ENCODE measurements around the gene SIX4. TPM values are rescaled to one million over a fixed set of nuclear protein-coding genes. Genes with fewer than 3 reads are reported as not detected.
"Not testable (repeated sequence)": the region's sequence is repeated elsewhere in the genome, so short reads cannot be mapped to it uniquely, and the experiment has no call there.

SIX4 gene
- total RNA-seq, 2 donors from 2014 or later, result 0.17 to 0.19 TPM

DNA sequence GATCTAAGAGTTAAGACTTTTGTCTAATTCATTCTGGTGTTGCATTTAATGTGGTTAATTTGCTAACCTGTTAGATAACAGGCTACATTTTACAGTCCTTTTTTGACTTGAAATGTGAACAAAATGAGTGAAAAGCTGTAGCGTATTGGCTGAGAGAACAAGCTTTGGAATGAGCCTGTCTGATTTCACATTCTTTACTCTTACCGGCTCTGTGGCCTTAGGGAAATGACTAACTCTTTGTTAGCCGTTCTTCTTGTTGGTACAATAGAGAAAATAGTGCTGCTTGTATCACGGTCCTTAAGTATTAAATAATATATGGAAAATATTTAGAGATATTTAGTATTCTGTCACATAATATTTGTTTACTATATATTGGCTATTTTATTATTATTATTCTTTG lies 12.3 kb upstream of the SIX4 start:
- peaks cover 4 to 5% of the 10 kb centered on the region in 2 donors for H3K36me3 Mint-ChIP-seq (ENCODE audit: insufficient read depth in 2 of 2)
- ATAC-seq (replicated peaks in 1 of 2), result no peak
- H3K9me3 Mint-ChIP-seq, result no peaks in the 10 kb centered on the region
- no peak overlapping the region for H3K27ac Mint-ChIP-seq
- H3K4me1 Mint-ChIP-seq (ENCODE audit: low read depth), result peaks cover 32% of the 10 kb centered on the region
- H3K27me3 Mint-ChIP-seq (ENCODE audit: low read depth), result no peaks in the 10 kb centered on the region
- DNase-seq, result no peak
- peak overlapping the region in 1 of 2 donors; percentile 100 for H3K4me3 Mint-ChIP-seq

DNA sequence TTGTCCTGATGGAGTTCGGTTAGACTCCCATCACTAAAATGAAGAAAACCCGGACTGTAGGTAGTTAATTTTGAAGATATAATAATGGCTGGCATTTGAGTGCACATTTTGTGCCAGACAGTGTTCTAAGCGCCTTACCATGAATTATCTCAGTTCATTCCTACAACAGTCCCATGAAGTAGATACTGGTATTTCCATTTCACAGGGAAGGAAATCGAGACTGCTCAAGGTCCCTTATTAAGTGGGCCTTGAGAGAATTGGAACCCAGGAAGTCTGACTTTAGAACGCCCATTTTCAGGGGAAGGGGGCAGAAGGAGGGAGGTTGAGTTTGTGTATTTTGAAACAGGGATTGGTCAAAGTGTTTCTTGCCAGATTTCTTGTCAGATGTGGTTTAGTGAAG lies 11.3 kb upstream of the SIX4 start:
- Mint-ChIP-seq H3K4me1 (ENCODE audit: low read depth) (peaks cover 32% of the 10 kb centered on the region), H3K9me3 (no peaks in the 10 kb centered on the region), H3K27me3 (ENCODE audit: low read depth) (peaks cover 8% of the 10 kb centered on the region), H3K4me3 (peak overlapping the region; percentile 98 to 100), H3K36me3 (ENCODE audit: insufficient read depth in 2 of 2) (peaks cover 3 to 4% of the 10 kb centered on the region in 2 donors), H3K27ac (peak overlapping the region; percentile 99)
- no peak for DNase-seq
- ATAC-seq (replicated peaks in 1 of 2), result peak in 1 of 2 donors; percentile 16

DNA sequence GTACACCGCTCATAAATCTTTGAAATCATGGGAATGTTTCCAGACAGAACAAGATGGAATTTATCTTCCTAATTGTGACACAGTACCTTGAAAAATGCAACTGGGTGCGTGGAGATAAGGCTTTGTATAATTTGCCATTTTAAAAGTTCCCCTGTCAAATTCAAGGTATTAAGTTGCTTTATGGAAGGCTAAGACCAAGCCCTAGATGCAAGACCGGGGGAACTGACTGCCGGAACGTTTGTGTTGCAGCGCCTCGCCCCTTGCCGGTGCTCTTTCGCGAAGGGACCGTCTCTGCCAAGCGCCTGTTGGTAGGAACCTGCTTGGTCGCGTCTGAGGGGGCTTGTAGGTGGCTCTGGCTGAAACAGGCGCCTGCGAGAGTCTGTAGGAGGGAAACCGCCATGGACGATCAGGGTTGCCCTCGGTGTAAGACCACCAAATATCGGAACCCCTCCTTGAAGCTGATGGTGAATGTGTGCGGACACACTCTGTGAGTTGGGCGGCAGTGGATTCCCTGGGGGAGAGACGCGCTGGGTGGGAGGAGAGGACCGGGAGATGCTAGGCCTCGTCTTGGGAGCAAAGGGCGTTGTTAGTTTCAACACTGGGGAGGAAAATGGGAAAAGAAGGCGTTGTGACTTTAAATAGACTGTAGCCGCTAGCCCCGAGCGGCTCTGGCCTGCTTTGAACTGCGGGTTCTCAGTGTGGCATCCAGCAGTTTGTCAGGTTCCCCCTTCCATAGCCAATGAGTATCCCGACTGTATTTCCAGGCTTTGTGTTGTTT lies 10.5 kb upstream of the SIX4 start, which contains the start of gene MNAT1:
TSS of gene MNAT1 (plus strand) at position 297 of the 778 bp plus-strand sequence. CDS start at position 399, 102 bp downstream.
- H3K27me3 Mint-ChIP-seq (ENCODE audit: low read depth), result peaks cover 15% of the 10 kb centered on the region
- peak; percentile 80 to 83 for DNase-seq
- ATAC-seq (replicated peaks in 1 of 2), result peak; percentile 98 to 99
- peak within 1 kb of the TSS; percentile 99 for H3K27ac Mint-ChIP-seq
- no peaks in the 10 kb centered on the region for H3K9me3 Mint-ChIP-seq
- peaks cover 3 to 4% of the 10 kb centered on the region in 2 donors for H3K36me3 Mint-ChIP-seq (ENCODE audit: insufficient read depth in 2 of 2)
- H3K4me3 Mint-ChIP-seq, result peak within 1 kb of the TSS; percentile 98 to 100
- peaks cover 32% of the 10 kb centered on the region for H3K4me1 Mint-ChIP-seq (ENCODE audit: low read depth)

DNA sequence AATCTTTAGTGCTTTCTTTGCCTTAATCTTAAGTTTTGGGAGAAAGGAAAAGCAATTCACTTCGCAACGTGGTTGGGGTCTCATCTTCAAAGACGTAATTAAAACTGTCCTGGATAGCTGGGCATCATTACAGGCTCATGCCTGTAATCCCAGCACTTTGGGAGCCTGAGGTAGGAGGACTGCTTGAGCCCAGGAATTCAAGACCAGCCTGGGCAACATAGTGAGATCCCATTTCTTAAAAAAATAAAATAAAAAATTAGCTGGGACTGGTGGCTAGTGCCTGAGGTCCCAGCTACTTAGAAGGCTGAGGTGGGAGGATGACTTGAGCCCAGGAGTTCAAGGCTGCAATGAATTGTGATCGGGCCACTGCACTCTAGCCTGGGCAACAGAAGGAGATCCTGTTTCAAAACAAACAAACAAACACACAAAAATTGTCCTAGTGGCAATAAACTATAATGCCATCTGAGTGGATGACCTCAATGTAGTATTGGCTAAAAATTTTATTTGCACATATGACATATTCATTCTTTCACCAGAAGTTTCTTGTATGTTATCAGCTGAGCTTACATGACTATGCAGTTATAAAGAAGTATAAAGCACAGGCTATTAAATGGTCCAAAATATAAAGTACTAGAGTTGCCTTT lies 8.8 kb upstream of the SIX4 start:
- Mint-ChIP-seq H3K27ac (no peak overlapping the region), H3K27me3 (ENCODE audit: low read depth) (peaks cover 32% of the 10 kb centered on the region), H3K36me3 (ENCODE audit: insufficient read depth in 2 of 2) (peaks cover 3 to 4% of the 10 kb centered on the region in 2 donors), H3K4me3 (no peak overlapping the region), H3K9me3 (no peaks in the 10 kb centered on the region), H3K4me1 (ENCODE audit: low read depth) (peaks cover 21% of the 10 kb centered on the region)
- DNase-seq (no peak), ATAC-seq (replicated peaks in 1 of 2) (no peak)

DNA sequence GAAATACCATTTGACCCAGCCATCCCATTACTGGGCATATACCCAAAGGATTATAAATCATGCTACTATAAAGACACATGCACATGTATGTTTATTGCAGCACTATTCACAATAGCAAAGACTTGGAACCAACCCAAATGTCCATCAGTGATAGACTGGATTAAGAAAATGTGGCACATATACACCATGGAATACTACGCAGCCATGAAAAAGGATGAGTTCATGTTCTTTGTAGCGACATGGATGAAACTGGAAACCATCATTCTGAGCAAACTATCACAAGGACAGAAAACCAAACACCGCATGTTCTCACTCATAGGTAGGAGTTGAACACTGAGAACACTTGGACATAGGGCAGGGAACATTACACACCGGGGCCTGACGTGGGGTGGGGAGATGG lies 7.1 kb upstream of the SIX4 start:
- not testable (repeated sequence) for H3K27ac Mint-ChIP-seq; H3K9me3 Mint-ChIP-seq; H3K4me3 Mint-ChIP-seq; H3K36me3 Mint-ChIP-seq (ENCODE audit: insufficient read depth in 2 of 2); DNase-seq; ATAC-seq (replicated peaks in 1 of 2)
- peaks cover 44% of the 10 kb centered on the region for H3K27me3 Mint-ChIP-seq (ENCODE audit: low read depth)
- H3K4me1 Mint-ChIP-seq (ENCODE audit: low read depth), result peaks cover 21% of the 10 kb centered on the region

DNA sequence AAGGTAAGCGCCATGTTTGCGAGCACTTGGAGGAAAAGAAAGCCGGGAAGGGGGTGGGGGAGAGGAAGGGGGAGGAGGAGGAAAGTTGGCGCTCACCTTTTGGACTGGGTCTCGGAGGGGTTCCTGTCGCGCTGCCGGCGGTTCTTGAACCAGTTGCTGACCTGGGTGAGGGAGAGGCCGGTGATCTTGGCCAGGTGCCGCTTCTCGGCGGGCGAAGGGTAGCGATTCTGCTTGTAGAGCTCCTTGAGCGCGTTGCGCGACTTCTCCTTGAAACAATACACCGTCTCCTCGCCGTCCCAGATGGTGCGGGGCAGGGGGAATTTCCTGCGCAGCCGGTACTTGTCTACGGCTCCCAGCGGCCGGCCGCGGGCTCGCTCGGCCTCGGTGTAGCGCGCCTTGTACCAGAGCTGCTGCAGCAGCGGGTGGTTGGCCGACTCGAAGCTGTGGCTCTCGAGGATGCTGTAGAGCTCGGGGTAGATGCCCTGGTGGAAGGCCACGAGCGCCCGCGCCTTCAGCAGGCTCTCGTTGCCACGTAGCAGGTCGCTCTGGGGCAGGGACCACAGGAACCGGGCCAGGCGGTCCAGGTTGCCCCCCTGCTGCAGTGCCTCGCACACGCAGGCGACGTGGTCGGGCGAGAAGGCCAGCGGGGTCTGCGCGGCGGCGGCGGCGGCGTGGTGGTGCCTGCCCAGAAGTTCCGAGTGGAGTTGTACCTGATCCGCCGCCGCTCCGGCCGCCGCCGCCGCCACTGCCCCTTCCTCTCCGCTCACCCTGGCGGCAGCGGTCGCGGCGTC lies 840 bp downstream of the SIX4 start:
- H3K27ac Mint-ChIP-seq, result no peak overlapping the region
- ATAC-seq (replicated peaks in 1 of 2) (peak; percentile 51 to 52), DNase-seq (peak; percentile 36 to 43)
- H3K4me3 Mint-ChIP-seq, result peak overlapping the region; percentile 92 to 94
- H3K9me3 Mint-ChIP-seq, result no peaks in the 10 kb centered on the region
- H3K27me3 Mint-ChIP-seq (ENCODE audit: low read depth), result peaks cover 72% of the 10 kb centered on the region
- peaks cover 0 to 3% of the 10 kb centered on the region in 2 donors for H3K36me3 Mint-ChIP-seq (ENCODE audit: insufficient read depth in 2 of 2)
- H3K4me1 Mint-ChIP-seq (ENCODE audit: low read depth), result peaks cover 24% of the 10 kb centered on the region

DNA sequence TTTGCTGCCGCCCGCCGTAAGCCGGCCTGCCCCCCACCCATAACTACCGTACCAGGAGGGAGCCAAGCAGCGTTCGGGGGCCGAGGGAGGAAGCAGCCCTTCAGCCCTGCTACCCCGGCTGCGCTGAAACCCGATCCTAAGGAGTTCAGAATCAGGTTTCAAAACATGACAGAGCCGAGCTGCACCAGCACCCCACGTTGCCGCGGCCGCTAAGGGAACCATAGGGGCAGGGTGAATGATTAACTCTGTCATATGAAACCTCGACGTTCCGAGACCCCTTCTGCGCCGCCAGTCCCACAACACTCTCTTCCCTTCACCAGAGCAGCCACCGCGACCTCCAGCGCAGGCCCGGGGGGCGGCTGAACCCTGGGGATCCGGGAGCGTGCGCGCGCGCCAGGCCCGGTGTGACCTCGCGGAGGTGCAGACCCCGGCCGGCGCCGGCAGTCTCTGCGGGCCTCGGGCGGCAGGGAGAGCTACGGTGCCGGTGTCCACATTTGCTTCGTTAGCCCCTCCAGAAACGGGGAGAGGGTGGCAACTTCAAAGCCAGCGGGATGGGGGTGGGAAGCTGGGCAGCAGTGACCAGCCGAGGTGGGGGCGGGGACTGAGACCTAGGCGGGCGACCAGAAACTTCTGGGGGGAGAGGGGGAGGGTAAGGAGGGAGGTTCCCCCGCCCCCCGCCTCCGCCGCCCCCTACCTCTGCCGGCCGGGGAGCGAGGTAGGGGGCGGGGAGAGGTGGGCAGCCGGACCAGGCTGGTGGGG lies 1.6 kb downstream of the SIX4 start:
- Mint-ChIP-seq H3K4me1 (ENCODE audit: low read depth) (peaks cover 24% of the 10 kb centered on the region), H3K27me3 (ENCODE audit: low read depth) (peaks cover 68% of the 10 kb centered on the region), H3K4me3 (peak overlapping the region; percentile 91 to 92), H3K27ac (no peak overlapping the region), H3K9me3 (no peaks in the 10 kb centered on the region), H3K36me3 (ENCODE audit: insufficient read depth in 2 of 2) (peaks cover 0 to 3% of the 10 kb centered on the region in 2 donors)
- DNase-seq (peak; percentile 30 to 38), ATAC-seq (replicated peaks in 1 of 2) (peak; percentile 33 to 39)

DNA sequence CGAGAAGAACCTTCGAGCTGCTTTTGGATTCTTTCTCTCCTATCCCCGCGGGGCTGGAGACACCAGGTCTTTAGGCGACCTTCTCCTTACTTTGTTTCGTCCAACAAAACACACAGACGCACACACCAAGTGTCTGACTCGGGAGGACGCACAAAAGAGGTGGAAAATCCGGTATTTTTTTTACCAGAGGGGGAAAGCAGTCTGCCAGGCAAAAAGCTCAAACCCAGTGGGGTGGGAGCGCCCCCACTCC lies 2.1 kb downstream of the SIX4 start:
- Mint-ChIP-seq H3K27ac (no peak overlapping the region), H3K4me1 (ENCODE audit: low read depth) (peaks cover 24% of the 10 kb centered on the region), H3K9me3 (no peaks in the 10 kb centered on the region), H3K4me3 (peak overlapping the region; percentile 87 to 91), H3K27me3 (ENCODE audit: low read depth) (peaks cover 63% of the 10 kb centered on the region), H3K36me3 (ENCODE audit: insufficient read depth in 2 of 2) (peaks cover 0 to 3% of the 10 kb centered on the region in 2 donors)
- DNase-seq (peak in 1 of 2 donors; percentile 9), ATAC-seq (replicated peaks in 1 of 2) (no peak)

DNA sequence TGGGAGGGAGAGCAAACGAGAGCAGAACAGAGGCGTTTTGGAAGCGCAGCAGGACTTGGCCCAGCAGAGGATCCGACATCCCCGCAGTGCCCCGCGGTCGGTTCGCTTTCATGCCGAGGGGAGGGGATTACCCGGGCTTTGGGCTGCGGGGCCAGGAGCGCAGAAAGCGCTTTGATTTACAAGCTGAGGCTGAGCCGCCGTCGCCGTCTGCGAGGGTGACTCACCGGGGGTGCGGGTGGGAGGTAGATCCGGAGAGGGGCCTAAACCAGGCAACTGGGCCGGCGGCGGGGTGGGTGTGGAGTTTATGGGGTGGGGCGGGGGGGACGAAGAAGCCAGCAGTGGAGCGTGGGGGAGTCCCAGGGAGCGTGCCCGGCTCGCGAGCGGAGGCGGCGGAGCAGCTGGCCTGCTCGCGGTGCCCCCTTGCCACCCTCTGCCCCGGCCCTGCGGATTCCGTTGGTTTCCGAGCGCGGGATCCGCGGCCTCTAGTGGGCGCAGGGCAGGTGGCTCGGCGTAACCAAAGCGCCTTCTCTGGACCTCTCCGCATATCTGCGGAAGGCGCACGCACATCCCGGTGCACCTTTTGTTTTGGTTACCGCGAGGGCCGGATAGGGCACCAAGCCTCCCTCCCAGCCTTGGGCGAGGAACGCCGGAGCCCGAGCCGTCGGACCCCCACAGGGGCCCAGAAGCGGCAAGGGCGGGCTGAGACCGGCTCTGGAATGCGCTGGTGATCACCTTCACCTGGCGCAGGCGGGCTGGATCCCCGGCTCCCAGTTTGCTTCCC lies 2.6 kb downstream of the SIX4 start:
- H3K4me1 Mint-ChIP-seq (ENCODE audit: low read depth), result peaks cover 24% of the 10 kb centered on the region
- peaks cover 0 to 3% of the 10 kb centered on the region in 2 donors for H3K36me3 Mint-ChIP-seq (ENCODE audit: insufficient read depth in 2 of 2)
- H3K27ac Mint-ChIP-seq, result no peak overlapping the region
- H3K4me3 Mint-ChIP-seq, result peak overlapping the region; percentile 87 to 91
- peak; percentile 61 to 78 for DNase-seq
- ATAC-seq (replicated peaks in 1 of 2), result peak; percentile 63 to 73
- peaks cover 60% of the 10 kb centered on the region for H3K27me3 Mint-ChIP-seq (ENCODE audit: low read depth)
- no peaks in the 10 kb centered on the region for H3K9me3 Mint-ChIP-seq

DNA sequence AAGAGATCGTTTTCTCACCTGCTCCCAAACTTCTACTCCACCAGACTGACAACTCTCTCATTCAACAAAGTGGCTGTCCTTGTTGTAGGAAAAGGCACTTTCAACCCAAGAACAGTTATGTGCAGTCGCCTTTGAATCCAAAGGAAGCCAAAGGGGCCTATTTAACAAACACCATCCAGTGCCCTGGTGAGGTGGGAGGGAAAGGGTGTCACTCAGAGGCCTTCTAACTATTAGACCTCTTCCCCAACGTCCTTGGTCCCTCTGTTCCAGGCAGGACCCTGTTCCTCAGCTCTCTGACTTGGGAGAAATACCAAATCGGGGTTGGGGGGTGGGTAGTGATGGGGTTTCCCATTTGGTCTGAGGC lies 3.2 kb downstream of the SIX4 start:
- Mint-ChIP-seq H3K4me3 (peak overlapping the region; percentile 56 to 87), H3K36me3 (ENCODE audit: insufficient read depth in 2 of 2) (peaks cover 0 to 3% of the 10 kb centered on the region in 2 donors)

DNA sequence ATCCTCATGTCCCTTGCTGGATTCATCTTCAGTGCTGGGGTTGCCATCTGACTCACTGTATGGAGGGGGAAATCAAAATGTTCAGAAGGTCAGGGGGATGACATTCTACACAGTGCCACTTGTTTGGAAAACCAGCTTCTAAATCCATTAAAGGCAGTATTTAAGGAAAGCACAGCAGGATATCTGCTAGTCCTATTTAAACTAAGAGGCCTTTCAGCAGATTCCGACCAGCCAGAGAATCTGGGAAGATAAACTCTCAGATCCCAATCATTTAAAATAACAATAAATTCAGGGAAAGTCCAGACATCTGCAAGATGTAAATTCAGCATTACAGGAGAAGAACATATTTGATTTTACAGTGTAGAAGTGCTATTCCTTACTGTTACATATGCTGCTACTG lies 3.8 kb downstream of the SIX4 start:
- ATAC-seq (replicated peaks in 1 of 2) (no peak), DNase-seq (no peak)
- Mint-ChIP-seq H3K27ac (no peak overlapping the region), H3K27me3 (ENCODE audit: low read depth) (peaks cover 57% of the 10 kb centered on the region), H3K4me1 (ENCODE audit: low read depth) (peaks cover 24% of the 10 kb centered on the region), H3K9me3 (no peaks in the 10 kb centered on the region), H3K36me3 (ENCODE audit: insufficient read depth in 2 of 2) (peaks cover 0 to 3% of the 10 kb centered on the region in 2 donors), H3K4me3 (peak overlapping the region in 1 of 2 donors; percentile 56)

More for the DNA sequence above, 3.2 kb downstream of the SIX4 start:
- DNase-seq, result no peak
- Mint-ChIP-seq H3K27ac (no peak overlapping the region), H3K9me3 (no peaks in the 10 kb centered on the region), H3K27me3 (ENCODE audit: low read depth) (peaks cover 60% of the 10 kb centered on the region), H3K4me1 (ENCODE audit: low read depth) (peaks cover 24% of the 10 kb centered on the region)
- ATAC-seq (replicated peaks in 1 of 2), result no peak

DNA sequence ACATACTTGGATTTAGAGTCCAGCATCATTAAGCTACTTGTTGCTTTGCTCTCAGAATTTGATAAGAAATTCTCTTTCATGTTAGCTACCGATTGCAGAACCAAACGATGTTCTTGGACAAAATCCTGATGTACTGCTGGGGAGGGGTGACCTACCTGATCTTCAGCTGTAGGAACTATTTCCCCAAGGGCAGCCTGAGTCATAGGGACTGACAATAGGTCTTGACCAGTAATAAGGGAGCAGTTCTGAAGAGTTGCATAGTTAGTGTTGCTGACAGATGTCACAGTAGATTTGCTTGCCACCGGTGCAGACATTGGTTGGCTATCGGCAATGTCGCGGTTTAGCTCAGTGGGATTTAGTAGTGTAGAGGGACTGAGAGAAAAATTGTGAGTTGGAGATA lies 10.6 kb downstream of the SIX4 start:
- H3K27me3 Mint-ChIP-seq (ENCODE audit: low read depth), result peaks cover 31% of the 10 kb centered on the region

More for the DNA sequence above, 10.6 kb downstream of the SIX4 start:
- no peak for DNase-seq
- Mint-ChIP-seq H3K27ac (no peak overlapping the region), H3K4me3 (no peak overlapping the region), H3K9me3 (no peaks in the 10 kb centered on the region), H3K36me3 (ENCODE audit: insufficient read depth in 2 of 2) (no peaks in the 10 kb centered on the region), H3K4me1 (ENCODE audit: low read depth) (no peaks in the 10 kb centered on the region)
- ATAC-seq (replicated peaks in 1 of 2), result no peak

Measured in activated T-cell treated with anti-CD3 and anti-CD28 coated beads, Interleukin-2, amount 50 U/mL, for 72 hours (primary cell).